ENCODE data around the gene PARVA. TPM values are rescaled to one million over a fixed set of nuclear protein-coding genes. Genes with fewer than 3 reads are reported as not detected.
A peak's percentile ranks its signal among the peaks of the same experiment; 100 is the strongest.

Gene PARVA
- total RNA-seq, 1 donor from 2014 or later = 26.3 TPM

- DNase-seq = no peak
Observed at GRCh38 chr11:12433121-12433520, 55.8 kb downstream of the PARVA start.

- peak; percentile 86 for DNase-seq
Observed at GRCh38 chr11:12433571-12434324, 56.4 kb downstream of the PARVA start.

GRCh38 chr11:12434325-12434654, 56.9 kb downstream of the PARVA start:
- DNase-seq = peak; percentile 21

- DNase-seq = no peak
Observed at GRCh38 chr11:12435264-12435663, 57.9 kb downstream of the PARVA start.

- no peak for DNase-seq
Observed at GRCh38 chr11:12436266-12436665, 58.9 kb downstream of the PARVA start.

GRCh38 chr11:12438291-12438690, 60.9 kb downstream of the PARVA start:
- no peak for DNase-seq

GRCh38 chr11:12439615-12440014, 62.2 kb downstream of the PARVA start:
- no peak for DNase-seq

GRCh38 chr11:12440565-12440964, 63.2 kb downstream of the PARVA start:
- DNase-seq = no peak

- DNase-seq = peak; percentile 64
Observed at GRCh38 chr11:12441231-12441861, 64.0 kb downstream of the PARVA start.

- DNase-seq = no peak
Observed at GRCh38 chr11:12444601-12445000, 67.2 kb downstream of the PARVA start.

GRCh38 chr11:12445001-12445400, 67.6 kb downstream of the PARVA start:
- no peak for DNase-seq

- no peak for DNase-seq
Observed at GRCh38 chr11:12446863-12447262, 69.5 kb downstream of the PARVA start.

- no peak for DNase-seq
Observed at GRCh38 chr11:12448131-12448939, 71.0 kb downstream of the PARVA start.

- DNase-seq = no peak
Observed at GRCh38 chr11:12449961-12450715, 72.8 kb downstream of the PARVA start.

- no peak for DNase-seq
Observed at GRCh38 chr11:12451179-12451814, 73.9 kb downstream of the PARVA start.

GRCh38 chr11:12453243-12453642, 75.9 kb downstream of the PARVA start:
- no peak for DNase-seq

GRCh38 chr11:12454782-12455181, 77.4 kb downstream of the PARVA start:
- no peak for DNase-seq

- no peak for DNase-seq
Observed at GRCh38 chr11:12455938-12456337, 78.6 kb downstream of the PARVA start.

- no peak for DNase-seq
Observed at GRCh38 chr11:12456651-12457579, 79.5 kb downstream of the PARVA start.

GRCh38 chr11:12458042-12458441, 80.7 kb downstream of the PARVA start:
- DNase-seq = no peak

- no peak for DNase-seq
Observed at GRCh38 chr11:12459374-12459773, 82.0 kb downstream of the PARVA start.
